ENCODE results near the gene PLAU.

PLAU gene

GRCh38 chr10:73881221-73881919, 29.6 kb upstream of the PLAU start:
- no peaks in the 10 kb centered on the region for H3K9me2 ChIP-seq (replicated peaks; ENCODE audit: control insufficient read depth, low read length)
- no peaks in the 10 kb centered on the region for H3K9me3 ChIP-seq (ENCODE audit: control insufficient read depth, insufficient read depth, low read length)
- H3K4me3 ChIP-seq (ENCODE audit: low read length) = no peak overlapping the region
- no peaks in the 10 kb centered on the region for H3K36me3 ChIP-seq (ENCODE audit: control insufficient read depth, low read length)
- no peaks in the 10 kb centered on the region for H3K79me2 ChIP-seq (ENCODE audit: control insufficient read depth, low read length)
- H4K20me1 ChIP-seq (ENCODE audit: control insufficient read depth, insufficient read depth, low read depth, low read length) = no peaks in the 10 kb centered on the region
- peaks cover 13% of the 10 kb centered on the region for H3K4me1 ChIP-seq (ENCODE audit: control insufficient read depth, low read length)
- H3K27me3 ChIP-seq (ENCODE audit: control insufficient read depth, low read length) = 0 out of 2 replicates have a peak, but pooled peaks cover 2% of the 10 kb centered on the region
- no peak overlapping the region for H3K27ac ChIP-seq (ENCODE audit: low read depth, low read length)
- no peak overlapping the region for H3K4me2 ChIP-seq (ENCODE audit: low read length)
- H3F3A ChIP-seq (ENCODE audit: control insufficient read depth, insufficient read depth) = no peaks in the 10 kb centered on the region
- no peak for TF ChIP-seq EZH2phosphoT487 (IDR thresholded peaks at IDR 0.05; ENCODE audit: borderline replicate concordance, low read length)
- no peak for TF ChIP-seq CTCF (IDR thresholded peaks at IDR 0.05; ENCODE audit: low read depth, low read length, poor library complexity, severe bottlenecking)

DNA sequence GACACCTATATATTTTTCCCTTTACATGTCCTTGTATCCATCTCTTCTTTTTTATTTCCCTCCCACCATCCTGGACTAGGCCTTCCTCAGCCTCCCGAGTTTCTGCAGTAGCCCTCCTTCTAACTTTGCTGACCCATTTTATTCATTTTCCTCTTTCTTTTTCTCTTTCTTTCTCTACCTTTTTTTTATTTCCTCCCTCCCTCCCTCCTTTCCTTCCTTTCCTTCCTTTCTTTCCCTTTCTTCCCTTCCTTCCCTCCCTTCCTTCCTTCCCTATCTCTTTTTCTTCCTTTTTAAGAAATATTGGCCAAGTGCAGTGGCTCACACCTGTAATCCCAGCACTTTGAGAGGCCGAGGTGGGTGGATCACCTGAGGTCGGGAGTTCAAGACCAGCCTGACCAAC, 26.9 kb upstream of the PLAU start:
- Histone ChIP-seq H3F3A (ENCODE audit: control insufficient read depth, insufficient read depth) (0 out of 2 replicates have a peak, but pooled peaks cover 2% of the 10 kb centered on the region), H3K27me3 (ENCODE audit: control insufficient read depth, low read length) (no peaks in the 10 kb centered on the region), H3K36me3 (ENCODE audit: control insufficient read depth, low read length) (no peaks in the 10 kb centered on the region), H3K4me3 (ENCODE audit: low read length) (no peak overlapping the region), H4K20me1 (ENCODE audit: control insufficient read depth, insufficient read depth, low read depth, low read length) (no peaks in the 10 kb centered on the region), H3K27ac (ENCODE audit: low read depth, low read length) (no peak overlapping the region), H3K4me1 (ENCODE audit: control insufficient read depth, low read length) (peaks cover 13% of the 10 kb centered on the region), H3K9me2 (replicated peaks; ENCODE audit: control insufficient read depth, low read length) (no peaks in the 10 kb centered on the region), H3K9me3 (ENCODE audit: control insufficient read depth, insufficient read depth, low read length) (no peaks in the 10 kb centered on the region), H3K4me2 (ENCODE audit: low read length) (no peak overlapping the region), H3K79me2 (ENCODE audit: control insufficient read depth, low read length) (no peaks in the 10 kb centered on the region)
- no peak for TF ChIP-seq EZH2phosphoT487 (IDR thresholded peaks at IDR 0.05; ENCODE audit: borderline replicate concordance, low read length)
- TF ChIP-seq CTCF (IDR thresholded peaks at IDR 0.05; ENCODE audit: low read depth, low read length, poor library complexity, severe bottlenecking) = no peak

DNA sequence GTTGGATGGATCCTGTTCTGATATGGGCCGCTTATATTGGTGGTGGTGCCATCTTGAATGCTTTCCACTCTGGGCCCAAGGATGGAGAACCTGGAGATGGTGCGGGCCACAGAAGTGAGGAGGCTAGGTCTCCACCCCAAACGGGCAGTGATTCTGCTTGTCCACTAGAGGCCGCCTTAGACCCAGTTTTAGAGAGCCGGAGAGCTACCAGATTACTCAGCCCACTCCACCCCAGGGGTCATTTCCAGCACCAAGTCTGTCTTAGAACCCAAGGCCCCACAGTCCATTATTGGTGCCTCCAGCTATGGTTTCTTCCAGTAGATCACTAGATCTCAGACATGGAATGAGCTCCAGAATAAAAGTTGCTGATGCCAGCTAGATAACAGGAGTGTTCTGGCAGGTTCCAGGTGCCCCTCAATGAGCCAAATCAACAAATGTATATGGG, 24.8 kb upstream of the PLAU start:
- Histone ChIP-seq H3K79me2 (ENCODE audit: control insufficient read depth, low read length) (no peaks in the 10 kb centered on the region), H3K4me2 (ENCODE audit: low read length) (no peak overlapping the region), H3K27ac (ENCODE audit: low read depth, low read length) (no peak overlapping the region), H3F3A (ENCODE audit: control insufficient read depth, insufficient read depth) (0 out of 2 replicates have a peak, but pooled peaks cover 2% of the 10 kb centered on the region), H3K27me3 (ENCODE audit: control insufficient read depth, low read length) (no peaks in the 10 kb centered on the region), H3K4me3 (ENCODE audit: low read length) (no peak overlapping the region), H3K4me1 (ENCODE audit: control insufficient read depth, low read length) (peaks cover 3% of the 10 kb centered on the region; the same call in 1 of the 2 replicates), H4K20me1 (ENCODE audit: control insufficient read depth, insufficient read depth, low read depth, low read length) (no peaks in the 10 kb centered on the region), H3K9me2 (replicated peaks; ENCODE audit: control insufficient read depth, low read length) (no peaks in the 10 kb centered on the region), H3K9me3 (ENCODE audit: control insufficient read depth, insufficient read depth, low read length) (no peaks in the 10 kb centered on the region), H3K36me3 (ENCODE audit: control insufficient read depth, low read length) (no peaks in the 10 kb centered on the region)
- TF ChIP-seq CTCF (IDR thresholded peaks at IDR 0.05; ENCODE audit: low read depth, low read length, poor library complexity, severe bottlenecking) (peak; percentile 89), EZH2phosphoT487 (IDR thresholded peaks at IDR 0.05; ENCODE audit: borderline replicate concordance, low read length) (no peak)

Measured in DOHH2 (cell line).